ENCODE measurements around the gene SLC9A7.
A peak's percentile ranks its signal among the peaks of the same experiment; 100 is the strongest.

The SLC9A7 gene

DNA sequence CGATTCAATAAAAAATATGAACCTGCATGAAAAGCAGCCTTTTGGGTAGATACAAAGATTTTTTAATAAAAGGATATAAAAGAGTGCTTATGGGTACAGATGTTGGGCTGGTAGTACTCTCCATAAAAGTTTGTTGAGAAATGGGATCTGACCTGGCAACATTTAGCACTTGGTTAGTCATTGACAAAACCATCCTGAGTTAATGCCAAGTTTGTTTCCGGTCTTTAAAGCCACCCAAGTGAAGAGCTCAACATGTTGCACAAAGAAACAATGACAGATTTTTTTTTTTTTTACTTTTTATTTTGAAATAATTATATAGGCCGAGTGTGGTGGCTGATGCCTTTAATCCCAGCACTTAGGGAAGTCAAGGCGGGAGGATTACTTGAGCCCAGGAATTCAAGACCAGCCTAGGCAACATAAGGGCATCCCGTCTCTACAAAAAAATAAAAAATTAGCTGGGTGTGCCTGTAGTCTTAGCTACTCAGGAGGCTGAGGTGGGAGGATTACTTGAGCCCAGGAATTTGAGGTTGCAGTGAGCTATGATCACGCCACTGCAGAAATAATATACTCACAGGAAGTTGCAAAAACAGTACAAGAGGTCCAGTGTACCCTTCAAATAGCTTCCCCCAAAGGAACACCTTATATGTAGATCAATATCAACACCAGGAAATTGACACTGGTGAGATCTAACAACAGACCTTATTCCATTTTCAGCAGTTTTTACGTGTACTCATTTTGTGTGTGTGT lies 168.8 kb downstream of the SLC9A7 start:
- peaks cover 0 to 15% (median 10%) of the 10 kb centered on the region in 4 experiments for H3K4me1 ChIP-seq (ENCODE audit: control extremely low read depth in 1 of 4, control insufficient read depth in 4 of 4, insufficient read depth in 4 of 4, low read length in 3 of 4)
- H3K27ac ChIP-seq (ENCODE audit: insufficient read depth in 1 of 2, low read depth in 1 of 2, low read length in 2 of 2, poor library complexity in 1 of 2, severe bottlenecking in 2 of 2), result no peak overlapping the region
- no peaks in the 10 kb centered on the region for H3K9me3 ChIP-seq (ENCODE audit: control extremely low read depth in 1 of 5, control insufficient read depth in 4 of 5, insufficient read depth in 2 of 5, low read depth in 1 of 5, low read length in 4 of 5)
- POLR2A ChIA-PET, result interaction anchor here (0.6 kb wide), 1 partner anchor 753 kb away, joined by 6 read pairs; no protein-coding TSS in a partner anchor
- peaks cover 0 to 2% (median 0%) of the 10 kb centered on the region in 4 experiments for H3K36me3 ChIP-seq (ENCODE audit: control insufficient read depth in 4 of 4, insufficient read depth in 4 of 4, low read length in 3 of 4)
- 67% methylated on average over 1 of the region's 7 CpGs for whole genome bisulfite sequencing (ENCODE audit: insufficient coverage)
- peaks cover 0 to 4% (median 0%) of the 10 kb centered on the region in 5 experiments for H3K27me3 ChIP-seq (replicated peaks in 2 of 5; ENCODE audit: control insufficient read depth in 4 of 5, insufficient read depth in 5 of 5, low read length in 4 of 5)
- no peak overlapping the region for H3K4me3 ChIP-seq (ENCODE audit: control insufficient read depth in 1 of 7, extremely low read depth in 1 of 7, insufficient read depth in 4 of 7, low read depth in 2 of 7, low read length in 6 of 7)
- CTCF ChIA-PET, result interaction anchor here (0.6 to 1.1 kb wide), 3 partner anchors 8 to 329 kb away, joined by 3 read pairs; no protein-coding TSS in a partner anchor
- DNase-seq, result no peak

DNA sequence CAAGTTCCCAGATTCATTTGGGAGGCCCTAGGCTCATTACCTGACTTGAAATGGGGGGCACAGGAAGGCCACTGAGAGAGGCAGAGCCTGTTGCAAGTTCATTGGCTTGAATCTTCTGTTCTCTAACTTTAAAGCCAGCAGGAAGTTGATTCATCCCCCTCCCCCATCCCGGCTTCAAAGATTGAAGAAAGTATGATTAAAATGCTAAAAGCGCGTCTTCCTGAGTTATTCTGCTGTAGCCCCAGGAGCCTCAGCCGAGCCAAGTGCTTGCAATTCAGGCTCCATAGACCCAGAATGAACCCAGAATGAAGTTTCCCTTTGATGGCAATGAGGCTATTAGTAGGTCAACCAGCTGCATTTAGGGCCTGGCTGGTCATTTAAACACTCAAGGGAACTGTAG lies 170.7 kb downstream of the SLC9A7 start:
- ChIA-PET POLR2A (no interaction called here), CTCF (interaction anchor here (0.7 to 2.5 kb wide), 2 partner anchors 10 to 33 kb away, joined by 4 to 9 read pairs; no protein-coding TSS in a partner anchor)
- H3K4me1 ChIP-seq (ENCODE audit: control extremely low read depth in 1 of 4, control insufficient read depth in 4 of 4, insufficient read depth in 4 of 4, low read length in 3 of 4), result peaks cover 0 to 15% (median 10%) of the 10 kb centered on the region in 4 experiments
- peaks cover 0 to 2% (median 0%) of the 10 kb centered on the region in 4 experiments for H3K36me3 ChIP-seq (ENCODE audit: control insufficient read depth in 4 of 4, insufficient read depth in 4 of 4, low read length in 3 of 4)
- peak; percentile 11 to 47 (median 42) for DNase-seq
- no peaks in the 10 kb centered on the region for H3K9me3 ChIP-seq (ENCODE audit: control extremely low read depth in 1 of 5, control insufficient read depth in 4 of 5, insufficient read depth in 2 of 5, low read depth in 1 of 5, low read length in 4 of 5)
- peak overlapping the region in 4 of 7 experiments; percentile 0 to 52 (median 7) for H3K4me3 ChIP-seq (ENCODE audit: control insufficient read depth in 1 of 7, extremely low read depth in 1 of 7, insufficient read depth in 4 of 7, low read depth in 2 of 7, low read length in 6 of 7)
- H3K27ac ChIP-seq (ENCODE audit: insufficient read depth in 1 of 2, low read depth in 1 of 2, low read length in 2 of 2, poor library complexity in 1 of 2, severe bottlenecking in 2 of 2), result no peak overlapping the region
- H3K27me3 ChIP-seq (replicated peaks in 2 of 5; ENCODE audit: control insufficient read depth in 4 of 5, insufficient read depth in 5 of 5, low read length in 4 of 5), result peaks cover 0 to 4% (median 0%) of the 10 kb centered on the region in 5 experiments
- WGBS (ENCODE audit: insufficient coverage), result 39% methylated on average over 4 of the region's 4 CpGs

DNA sequence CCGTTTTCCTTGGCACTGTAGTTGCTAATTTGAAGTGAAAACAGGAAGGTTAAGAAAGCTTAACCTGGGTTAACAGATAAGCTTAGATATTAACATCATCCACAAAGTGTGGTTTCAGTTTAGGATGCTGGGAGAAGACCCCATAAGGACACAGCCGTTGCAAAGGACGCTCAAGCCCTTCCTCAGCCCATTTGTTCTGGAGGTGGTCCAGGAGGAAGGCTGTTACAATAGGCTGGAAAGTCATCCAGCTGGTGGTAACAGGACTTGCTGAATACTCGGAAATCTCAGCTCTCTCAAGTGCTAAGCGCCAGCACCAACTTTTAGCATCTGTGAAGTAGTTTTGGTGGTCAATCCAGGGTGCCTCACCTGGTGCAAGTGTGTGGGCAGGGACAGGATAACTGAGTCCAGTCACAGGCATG lies 171.2 kb downstream of the SLC9A7 start:
- peak overlapping the region in 3 of 7 experiments; percentile 0 to 52 (median 8) for H3K4me3 ChIP-seq (ENCODE audit: control insufficient read depth in 1 of 7, extremely low read depth in 1 of 7, insufficient read depth in 4 of 7, low read depth in 2 of 7, low read length in 6 of 7)

DNA sequence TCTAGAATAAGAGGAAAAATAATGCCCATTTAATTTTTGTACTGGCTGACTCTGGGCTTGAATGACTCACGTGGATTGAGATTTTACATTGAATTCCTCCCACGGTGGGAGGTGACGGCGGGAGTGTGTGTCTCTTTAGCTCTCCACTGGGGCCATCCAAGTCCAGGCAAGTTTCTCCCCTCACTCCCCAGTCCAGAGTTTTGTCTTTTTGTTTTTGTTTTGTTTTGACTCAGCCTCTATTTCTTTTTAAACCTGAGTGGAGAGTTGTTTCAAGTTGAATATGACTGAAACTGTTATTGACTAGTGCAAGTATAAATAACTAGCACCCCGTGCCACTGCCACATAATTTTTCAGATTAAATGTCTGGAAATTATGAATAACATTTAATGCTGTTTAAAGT lies 171.8 kb downstream of the SLC9A7 start:
- H3K27me3 ChIP-seq (replicated peaks in 2 of 5; ENCODE audit: control insufficient read depth in 4 of 5, insufficient read depth in 5 of 5, low read length in 4 of 5), result peaks cover 0 to 4% (median 0%) of the 10 kb centered on the region in 5 experiments
- peak in 1 of 3 donors; percentile 20 for DNase-seq
- no peak overlapping the region for H3K27ac ChIP-seq (ENCODE audit: insufficient read depth in 1 of 2, low read depth in 1 of 2, low read length in 2 of 2, poor library complexity in 1 of 2, severe bottlenecking in 2 of 2)
- no peaks in the 10 kb centered on the region for H3K9me3 ChIP-seq (ENCODE audit: control extremely low read depth in 1 of 5, control insufficient read depth in 4 of 5, insufficient read depth in 2 of 5, low read depth in 1 of 5, low read length in 4 of 5)
- peaks cover 0 to 15% (median 10%) of the 10 kb centered on the region in 4 experiments for H3K4me1 ChIP-seq (ENCODE audit: control extremely low read depth in 1 of 4, control insufficient read depth in 4 of 4, insufficient read depth in 4 of 4, low read length in 3 of 4)
- 63% methylated on average over 4 of the region's 5 CpGs for WGBS (ENCODE audit: insufficient coverage)
- peaks cover 0 to 2% (median 0%) of the 10 kb centered on the region in 4 experiments for H3K36me3 ChIP-seq (ENCODE audit: control insufficient read depth in 4 of 4, insufficient read depth in 4 of 4, low read length in 3 of 4)
- ChIA-PET CTCF (interaction anchor here (1.5 to 2.5 kb wide), 3 partner anchors 10 to 11 kb away, joined by 3 to 9 read pairs (median 8); no protein-coding TSS in a partner anchor), POLR2A (no interaction called here)
- no peak overlapping the region for H3K4me3 ChIP-seq (ENCODE audit: control insufficient read depth in 1 of 7, extremely low read depth in 1 of 7, insufficient read depth in 4 of 7, low read depth in 2 of 7, low read length in 6 of 7)

More for the DNA sequence above, 171.2 kb downstream of the SLC9A7 start:
- H3K36me3 ChIP-seq (ENCODE audit: control insufficient read depth in 4 of 4, insufficient read depth in 4 of 4, low read length in 3 of 4), result peaks cover 0 to 2% (median 0%) of the 10 kb centered on the region in 4 experiments
- ChIA-PET POLR2A (no interaction called here), CTCF (interaction anchor here (1.5 to 2.5 kb wide), 3 partner anchors 11 to 12 kb away, joined by 3 to 9 read pairs (median 8); no protein-coding TSS in a partner anchor)
- no peak overlapping the region for H3K27ac ChIP-seq (ENCODE audit: insufficient read depth in 1 of 2, low read depth in 1 of 2, low read length in 2 of 2, poor library complexity in 1 of 2, severe bottlenecking in 2 of 2)
- DNase-seq, result peak in 2 of 3 donors; percentile 22
- H3K9me3 ChIP-seq (ENCODE audit: control extremely low read depth in 1 of 5, control insufficient read depth in 4 of 5, insufficient read depth in 2 of 5, low read depth in 1 of 5, low read length in 4 of 5), result no peaks in the 10 kb centered on the region
- H3K27me3 ChIP-seq (replicated peaks in 2 of 5; ENCODE audit: control insufficient read depth in 4 of 5, insufficient read depth in 5 of 5, low read length in 4 of 5), result peaks cover 0 to 4% (median 0%) of the 10 kb centered on the region in 5 experiments
- peaks cover 0 to 15% (median 10%) of the 10 kb centered on the region in 4 experiments for H3K4me1 ChIP-seq (ENCODE audit: control extremely low read depth in 1 of 4, control insufficient read depth in 4 of 4, insufficient read depth in 4 of 4, low read length in 3 of 4)
- WGBS (ENCODE audit: insufficient coverage), result 60% methylated on average over 4 of the region's 5 CpGs

DNA sequence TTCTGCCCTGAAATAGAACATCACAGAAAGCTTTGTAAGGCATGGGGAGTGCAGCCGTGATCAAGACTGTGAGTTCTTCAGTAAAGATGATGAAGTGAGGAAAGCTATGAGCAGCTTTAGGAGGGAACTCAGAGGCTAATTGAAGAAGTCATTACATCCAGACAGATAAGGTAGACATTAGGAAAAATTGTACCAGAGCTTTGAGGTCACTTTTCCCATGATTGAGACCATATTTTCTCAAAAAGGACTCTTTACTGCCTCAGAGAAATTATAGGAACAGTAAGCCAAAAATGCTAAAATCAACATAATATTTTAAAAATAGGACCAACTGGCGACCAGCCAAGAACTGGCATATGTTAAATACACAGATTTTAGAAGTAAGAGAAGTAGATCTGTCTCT lies 174.2 kb downstream of the SLC9A7 start:
- WGBS (ENCODE audit: insufficient coverage), result 90% methylated on average over 1 of the region's 2 CpGs
- no peak for DNase-seq
- CTCF ChIA-PET, result no interaction called here
- H3K4me3 ChIP-seq (ENCODE audit: control insufficient read depth in 1 of 7, extremely low read depth in 1 of 7, insufficient read depth in 4 of 7, low read depth in 2 of 7, low read length in 6 of 7), result no peak overlapping the region
- no peak overlapping the region for H3K27ac ChIP-seq (ENCODE audit: insufficient read depth in 1 of 2, low read depth in 1 of 2, low read length in 2 of 2, poor library complexity in 1 of 2, severe bottlenecking in 2 of 2)
- no peaks in the 10 kb centered on the region for H3K9me3 ChIP-seq (ENCODE audit: control extremely low read depth in 1 of 5, control insufficient read depth in 4 of 5, insufficient read depth in 2 of 5, low read depth in 1 of 5, low read length in 4 of 5)
- H3K36me3 ChIP-seq (ENCODE audit: control insufficient read depth in 4 of 4, insufficient read depth in 4 of 4, low read length in 3 of 4), result peaks cover 0 to 2% (median 0%) of the 10 kb centered on the region in 4 experiments
- POLR2A ChIA-PET, result no interaction called here
- peaks cover 0 to 15% (median 10%) of the 10 kb centered on the region in 4 experiments for H3K4me1 ChIP-seq (ENCODE audit: control extremely low read depth in 1 of 4, control insufficient read depth in 4 of 4, insufficient read depth in 4 of 4, low read length in 3 of 4)
- peaks cover 0 to 4% (median 0%) of the 10 kb centered on the region in 5 experiments for H3K27me3 ChIP-seq (replicated peaks in 2 of 5; ENCODE audit: control insufficient read depth in 4 of 5, insufficient read depth in 5 of 5, low read length in 4 of 5)

DNA sequence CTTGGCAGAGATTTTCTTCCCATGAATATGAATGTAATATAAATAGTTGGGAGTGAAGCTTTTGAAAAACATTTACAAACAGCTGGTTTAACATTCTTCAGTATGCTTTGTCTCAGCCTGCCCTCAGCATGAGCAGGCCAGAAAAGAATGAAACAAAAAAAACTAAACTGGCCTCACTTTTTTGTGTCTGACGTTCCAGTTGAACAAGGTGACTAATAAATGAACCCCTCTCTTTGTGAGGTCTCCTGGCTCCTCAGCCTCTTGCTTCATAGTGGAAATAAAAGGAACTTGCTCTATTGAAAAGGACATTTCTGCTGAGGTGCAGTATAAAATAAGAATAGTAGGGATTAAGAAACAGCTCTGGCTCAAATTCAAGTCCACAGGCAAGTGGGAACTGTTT lies 176.0 kb downstream of the SLC9A7 start:
- peaks cover 0 to 7% (median 0%) of the 10 kb centered on the region in 4 experiments for H3K36me3 ChIP-seq (ENCODE audit: control insufficient read depth in 4 of 4, insufficient read depth in 4 of 4, low read length in 3 of 4)
- no peak overlapping the region for H3K4me3 ChIP-seq (ENCODE audit: control insufficient read depth in 1 of 7, extremely low read depth in 1 of 7, insufficient read depth in 4 of 7, low read depth in 2 of 7, low read length in 6 of 7)
- H3K27ac ChIP-seq (ENCODE audit: insufficient read depth in 1 of 2, low read depth in 1 of 2, low read length in 2 of 2, poor library complexity in 1 of 2, severe bottlenecking in 2 of 2), result no peak overlapping the region
- POLR2A ChIA-PET, result no interaction called here
- no peaks in the 10 kb centered on the region for H3K9me3 ChIP-seq (ENCODE audit: control extremely low read depth in 1 of 5, control insufficient read depth in 4 of 5, insufficient read depth in 2 of 5, low read depth in 1 of 5, low read length in 4 of 5)
- no peak for DNase-seq
- H3K27me3 ChIP-seq (replicated peaks in 2 of 5; ENCODE audit: control insufficient read depth in 4 of 5, insufficient read depth in 5 of 5, low read length in 4 of 5), result peaks cover 0 to 3% (median 0%) of the 10 kb centered on the region in 5 experiments
- WGBS (ENCODE audit: insufficient coverage), result 100% methylated on average over 1 of the region's 1 CpG
- CTCF ChIA-PET, result interaction anchor here (1.4 kb wide), 1 partner anchor 26 kb away, joined by 3 read pairs; no protein-coding TSS in a partner anchor
- peaks cover 0 to 9% (median 6%) of the 10 kb centered on the region in 4 experiments for H3K4me1 ChIP-seq (ENCODE audit: control extremely low read depth in 1 of 4, control insufficient read depth in 4 of 4, insufficient read depth in 4 of 4, low read length in 3 of 4)

DNA sequence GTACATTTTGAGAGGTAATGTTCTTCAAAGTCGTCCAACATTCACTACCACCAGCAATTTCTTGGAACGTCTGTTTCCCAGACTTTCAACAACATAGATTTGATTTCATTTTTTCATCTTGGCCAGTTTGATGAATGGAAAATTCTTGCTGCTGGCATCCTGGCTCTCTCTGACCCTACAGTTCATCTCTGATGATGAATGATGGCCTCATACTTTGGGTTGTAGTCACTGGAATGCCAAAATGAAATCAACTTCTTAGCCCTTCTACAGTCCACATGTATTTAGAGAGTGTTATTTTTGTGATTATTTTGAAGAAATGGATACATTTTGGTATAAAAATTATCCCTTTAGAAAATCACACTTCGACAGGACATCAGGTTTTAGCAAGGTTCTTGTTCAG lies 176.6 kb downstream of the SLC9A7 start:
- no peak for DNase-seq
- CTCF ChIA-PET, result no interaction called here
- no CpG with 5 or more reads among the region's 3 CpGs for WGBS (ENCODE audit: insufficient coverage)
- Histone ChIP-seq H3K4me3 (ENCODE audit: control insufficient read depth in 1 of 7, extremely low read depth in 1 of 7, insufficient read depth in 4 of 7, low read depth in 2 of 7, low read length in 6 of 7) (no peak overlapping the region), H3K36me3 (ENCODE audit: control insufficient read depth in 4 of 4, insufficient read depth in 4 of 4, low read length in 3 of 4) (peaks cover 0 to 7% (median 0%) of the 10 kb centered on the region in 4 experiments), H3K9me3 (ENCODE audit: control extremely low read depth in 1 of 5, control insufficient read depth in 4 of 5, insufficient read depth in 2 of 5, low read depth in 1 of 5, low read length in 4 of 5) (no peaks in the 10 kb centered on the region), H3K27ac (ENCODE audit: insufficient read depth in 1 of 2, low read depth in 1 of 2, low read length in 2 of 2, poor library complexity in 1 of 2, severe bottlenecking in 2 of 2) (no peak overlapping the region), H3K27me3 (replicated peaks in 2 of 5; ENCODE audit: control insufficient read depth in 4 of 5, insufficient read depth in 5 of 5, low read length in 4 of 5) (no peaks in the 10 kb centered on the region), H3K4me1 (ENCODE audit: control extremely low read depth in 1 of 4, control insufficient read depth in 4 of 4, insufficient read depth in 4 of 4, low read length in 3 of 4) (peaks cover 0 to 5% (median under 1%) of the 10 kb centered on the region in 4 experiments)
- POLR2A ChIA-PET, result no interaction called here
